HEK293T (cell line): Measurements from ENCODE around the gene INSRR.

ENCODE experiments used
- BHLHE40 ChIP-seq: fragments of 450-650 bp; IDR thresholded peaks from 2 replicates; pipeline ENCODE4 v1.6.1; 2016; ENCODE audit warnings: mild to moderate bottlenecking, moderate library complexity, borderline replicate concordance
- CTBP1 ChIP-seq: fragments of 450-650 bp; IDR thresholded peaks from 2 replicates; pipeline ENCODE4 v1.6.1; 2016; ENCODE audit warnings: borderline replicate concordance
- FOXA1 ChIP-seq: fragments of 450-650 bp; IDR thresholded peaks from 2 replicates; pipeline ENCODE4 v1.6.1; 2016; ENCODE audit warnings: mild to moderate bottlenecking
- FOXM1 ChIP-seq: fragments of 450-650 bp; IDR thresholded peaks from 2 replicates; pipeline ENCODE4 v1.6.1; 2017; ENCODE audit warnings: mild to moderate bottlenecking, borderline replicate concordance
- HDGF ChIP-seq: fragments of 450-650 bp; IDR thresholded peaks from 2 replicates; pipeline ENCODE4 v1.6.1; 2017; ENCODE audit warnings: antibody characterized with exemption, borderline replicate concordance
- LEF1 ChIP-seq: fragments of 450-650 bp; IDR thresholded peaks from 2 replicates; pipeline ENCODE4 v1.6.1; 2017; ENCODE audit warnings: mild to moderate bottlenecking, borderline replicate concordance
- SP1 ChIP-seq: fragments of 450-650 bp; IDR thresholded peaks from 2 replicates; pipeline ENCODE4 v1.6.1; 2017
- TARDBP ChIP-seq: fragments of 450-650 bp; IDR thresholded peaks from 2 replicates; pipeline ENCODE4 v1.6.1; 2016

- TF ChIP-seq FOXM1 (no peak), FOXA1 (no peak), BHLHE40 (no peak), SP1 (no peak), TARDBP (no peak), CTBP1 (no peak), LEF1 (no peak), HDGF (no peak)
Measured at GRCh38 chr1:156836041-156836654, 22.8 kb downstream of the INSRR start.
